GM23338 (cell line): ENCODE data around the gene OSBPL10. TPM values are rescaled to one million over a fixed set of nuclear protein-coding genes. Genes with fewer than 3 reads are reported as not detected.

Experiments used
- ATAC-seq: fragments of 200-7000 bp; cut with Tn5 transposase; 3 replicates; pipeline ENCODE4 v1.9.1; 2020
- DNase-seq: peaks from one replicate; pipeline ENCODE4 v3.0.0-alpha.2; 2015; ENCODE audit warnings: low spot score
- H2AFZ ChIP-seq: fragments of 200-600 bp; sonication (generic); 2 replicates; pipeline ENCODE4 v1.8.0; 2016; ENCODE audit warnings: antibody characterized with exemption, mild to moderate bottlenecking, moderate library complexity
- H3F3A ChIP-seq: fragments of 200-600 bp; sonication (generic); replicated peaks from 2 replicates; pipeline ENCODE4 v1.8.0; 2017; ENCODE audit warnings: antibody characterized with exemption, mixed run types, low read depth
- H3K27ac ChIP-seq: fragments of 200-600 bp; sonication (generic); 2 replicates; pipeline ENCODE4 v1.6.1; 2016; ENCODE audit warnings: low read depth
- H3K27me3 ChIP-seq: fragments of 200-600 bp; sonication (generic); 2 replicates; pipeline ENCODE4 v1.8.0; 2016; ENCODE audit warnings: mild to moderate bottlenecking, mixed run types, moderate library complexity; ENCODE audit not compliant: insufficient read depth
- H3K36me3 ChIP-seq: fragments of 200-600 bp; sonication (generic); 2 replicates; pipeline ENCODE4 v1.8.0; 2016; ENCODE audit warnings: mild to moderate bottlenecking; ENCODE audit not compliant: insufficient read depth
- H3K4me1 ChIP-seq: fragments of 200-600 bp; sonication (generic); 2 replicates; pipeline ENCODE4 v1.8.0; 2016; ENCODE audit warnings: mild to moderate bottlenecking, moderate library complexity; ENCODE audit not compliant: insufficient read depth
- H3K4me2 ChIP-seq: fragments of 200-600 bp; sonication (generic); 2 replicates; pipeline ENCODE4 v1.7.1; 2017; ENCODE audit warnings: mixed run types
- H3K4me3 ChIP-seq: fragments of 200-600 bp; sonication (generic); 2 replicates; pipeline ENCODE4 v1.6.1; 2016; ENCODE audit warnings: mixed run types
- H3K79me2 ChIP-seq: fragments of 200-600 bp; sonication (generic); replicated peaks from 2 replicates; pipeline ENCODE4 v1.8.0; 2017; ENCODE audit warnings: mild to moderate bottlenecking; ENCODE audit not compliant: insufficient read depth
- H3K9me2 ChIP-seq: fragments of 200-600 bp; sonication (generic); 2 replicates; pipeline ENCODE4 v1.8.0; 2017; ENCODE audit not compliant: insufficient read depth
- H4K20me1 ChIP-seq: fragments of 200-600 bp; sonication (generic); replicated peaks from 2 replicates; pipeline ENCODE4 v1.8.0; 2017; ENCODE audit warnings: mild to moderate bottlenecking; ENCODE audit not compliant: insufficient read depth
- H3K27ac Mint-ChIP-seq: 2 replicates; pipeline ENCODE4 v1.8.0; 2020; ENCODE audit warnings: inconsistent platforms, mild to moderate bottlenecking, moderate library complexity, mixed read lengths
- H3K27me3 Mint-ChIP-seq: 3 replicates; pipeline ENCODE4 v1.8.0; 2022; ENCODE audit warnings: low read depth, mild to moderate bottlenecking, moderate library complexity, mixed read lengths, inconsistent platforms; ENCODE audit not compliant: insufficient read depth, poor library complexity
- H3K36me3 Mint-ChIP-seq: 3 replicates; pipeline ENCODE4 v1.8.0; 2021; ENCODE audit warnings: low read depth, mild to moderate bottlenecking, inconsistent platforms, moderate library complexity, mixed read lengths
- H3K4me1 Mint-ChIP-seq: 3 replicates; pipeline ENCODE4 v1.8.0; 2020; ENCODE audit warnings: mild to moderate bottlenecking, inconsistent platforms, mixed read lengths
- H3K4me3 Mint-ChIP-seq: 3 replicates; pipeline ENCODE4 v1.8.0; 2021; ENCODE audit warnings: moderate library complexity, mild to moderate bottlenecking, inconsistent platforms, mixed read lengths
- H3K9me3 Mint-ChIP-seq: 3 replicates; pipeline ENCODE4 v1.8.0; 2020; ENCODE audit warnings: moderate library complexity, mild to moderate bottlenecking, inconsistent platforms, mixed read lengths
- CREB1 ChIP-seq: fragments of 250-450 bp; sonication (Bioruptor Pico); IDR thresholded peaks from 2 replicates; pipeline ENCODE4 v1.5.0; 2020; ENCODE audit warnings: low read depth, mild to moderate bottlenecking, moderate library complexity
- CTCF ChIP-seq, 2 experiments: fragments of 200-600 bp in 1 of 2; sonication (generic) in 1 of 2; conservative IDR thresholded peaks; 2 replicates each; pipeline versions ENCODE4 v1.5.1 to v1.6.1; 2016 to 2017; ENCODE audit warnings: antibody characterized with exemption in 2 of 2, low read depth in 2 of 2, mild to moderate bottlenecking in 2 of 2, moderate library complexity in 1 of 2
- ETS1 ChIP-seq: IDR thresholded peaks from 2 replicates; pipeline ENCODE4 v1.6.1; 2016; ENCODE audit warnings: antibody characterized with exemption
- EZH2 ChIP-seq: fragments of 200-600 bp; sonication (generic); IDR thresholded peaks from one replicate; pipeline ENCODE4 v1.8.0; 2017; ENCODE audit warnings: antibody characterized with exemption, mild to moderate bottlenecking, low read depth; ENCODE audit not compliant: unreplicated experiment
- EZH2phosphoT487 ChIP-seq: fragments of 200-600 bp; sonication (generic); IDR thresholded peaks from one replicate; pipeline ENCODE4 v1.8.1; 2018; ENCODE audit warnings: antibody characterized with exemption; ENCODE audit not compliant: unreplicated experiment
- JUNB ChIP-seq: IDR thresholded peaks from one replicate; pipeline ENCODE4 v1.6.1; 2016; ENCODE audit warnings: antibody characterized with exemption; ENCODE audit not compliant: unreplicated experiment
- NANOG ChIP-seq: IDR thresholded peaks from 2 replicates; pipeline ENCODE4 v1.6.1; 2016; ENCODE audit warnings: antibody characterized with exemption, borderline replicate concordance
- POLR2AphosphoS5 ChIP-seq: IDR thresholded peaks from 2 replicates; pipeline ENCODE4 v1.6.1; 2016; ENCODE audit warnings: antibody characterized with exemption, low read depth
- STAT1 ChIP-seq: IDR thresholded peaks from one replicate; pipeline ENCODE4 v1.6.1; 2016; ENCODE audit warnings: antibody characterized with exemption; ENCODE audit not compliant: unreplicated experiment
- ZNF114 ChIP-seq: fragments of 250-450 bp; sonication (Bioruptor Pico); IDR thresholded peaks from 2 replicates; pipeline ENCODE4 v1.5.0; 2020; ENCODE audit warnings: mild to moderate bottlenecking, moderate library complexity
- ZNF331 ChIP-seq: fragments of 250-450 bp; sonication (Bioruptor Pico); IDR thresholded peaks from 2 replicates; pipeline ENCODE4 v1.5.0; 2020; ENCODE audit warnings: low read depth, mild to moderate bottlenecking, moderate library complexity
- ZNF462 ChIP-seq: fragments of 250-450 bp; sonication (Bioruptor Pico); IDR thresholded peaks from 2 replicates; pipeline ENCODE4 v1.5.0; 2020; ENCODE audit warnings: mild to moderate bottlenecking, moderate library complexity
- polyA plus RNA-seq: library from polyadenylated mRNA; unstranded; fragments of >200 nt; fragmentation: Nextera tagmentation; extraction: Ambion mirVana; gene quantifications from 2 replicates; pipeline ENCODE4 v1.2.1, GENCODE V29; 2016
- total RNA-seq: library from RNA; depleted of rRNA; stranded (reverse); fragments of >200 nt; shearing (Covaris generic); gene quantifications from 2 replicates; pipeline ENCODE4 v1.2.3, GENCODE V29; 2014
- TF ChIP-seq, protein P1 (sequence below): IDR thresholded peaks from one replicate; pipeline ENCODE4 v1.6.1; 2018; ENCODE audit warnings: antibody characterized with exemption; ENCODE audit not compliant: unreplicated experiment

Gene OSBPL10
- total and polyA plus RNA-seq, 2 experiments from 2014 or later, result 23.8 to 149 TPM

DNA sequence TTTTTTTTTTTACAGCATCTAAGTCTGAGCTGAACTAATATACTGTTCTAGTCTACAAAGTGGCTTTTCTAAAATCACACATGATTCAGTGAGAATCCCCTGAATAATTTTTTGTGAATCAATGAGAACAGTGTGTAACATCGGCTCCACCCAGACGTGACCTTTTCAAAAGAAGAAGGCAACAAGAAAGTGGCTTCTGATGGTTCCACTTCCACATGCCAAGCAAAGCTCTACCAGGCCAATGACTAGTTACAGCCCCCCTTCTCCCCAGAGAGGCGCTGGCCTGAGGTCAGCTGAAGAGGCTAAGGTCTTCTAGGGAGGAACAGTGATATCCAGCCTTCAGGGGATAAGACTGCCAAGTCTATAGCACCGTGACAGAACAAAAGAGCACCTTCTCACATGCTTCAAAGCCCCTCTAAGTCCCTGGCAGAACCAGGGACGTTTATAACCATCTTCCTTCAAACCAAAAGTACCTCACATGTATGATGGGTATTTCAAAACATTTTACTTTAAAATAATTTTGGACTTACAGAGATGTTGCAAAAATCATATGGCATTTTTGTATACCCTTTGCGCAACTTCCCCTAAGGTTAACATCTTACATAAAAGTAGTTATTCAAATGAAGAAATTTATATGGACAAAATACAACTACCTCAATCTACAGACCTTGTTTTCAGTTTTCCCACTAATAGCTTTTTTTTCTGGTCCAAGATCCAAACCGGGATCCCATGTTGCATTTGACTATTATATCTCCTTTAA lies 177.9 kb downstream of the OSBPL10 start:
- H3K9me2 ChIP-seq, result peaks cover 6% of the 10 kb centered on the region; the same call in 1 of the 2 replicates
- H3K4me1 ChIP-seq, result peaks cover 15% of the 10 kb centered on the region
- H3K36me3 Mint-ChIP-seq, result 0 out of 3 replicates have a peak, but pooled peaks cover 3% of the 10 kb centered on the region
- no peak overlapping the region for H2AFZ ChIP-seq
- H3K4me3 ChIP-seq, result no peak overlapping the region
- H4K20me1 ChIP-seq, result peaks cover 20% of the 10 kb centered on the region
- no peaks in the 10 kb centered on the region for H3K27me3 ChIP-seq
- no peak overlapping the region for H3K4me3 Mint-ChIP-seq
- H3K36me3 ChIP-seq, result no peaks in the 10 kb centered on the region
- no peaks in the 10 kb centered on the region for H3K9me3 Mint-ChIP-seq
- H3K4me1 Mint-ChIP-seq, result peaks cover 29% of the 10 kb centered on the region
- H3K79me2 ChIP-seq, result peaks cover 92% of the 10 kb centered on the region
- TF ChIP-seq POLR2AphosphoS5, result no peak
- TF ChIP-seq, protein P1, sequence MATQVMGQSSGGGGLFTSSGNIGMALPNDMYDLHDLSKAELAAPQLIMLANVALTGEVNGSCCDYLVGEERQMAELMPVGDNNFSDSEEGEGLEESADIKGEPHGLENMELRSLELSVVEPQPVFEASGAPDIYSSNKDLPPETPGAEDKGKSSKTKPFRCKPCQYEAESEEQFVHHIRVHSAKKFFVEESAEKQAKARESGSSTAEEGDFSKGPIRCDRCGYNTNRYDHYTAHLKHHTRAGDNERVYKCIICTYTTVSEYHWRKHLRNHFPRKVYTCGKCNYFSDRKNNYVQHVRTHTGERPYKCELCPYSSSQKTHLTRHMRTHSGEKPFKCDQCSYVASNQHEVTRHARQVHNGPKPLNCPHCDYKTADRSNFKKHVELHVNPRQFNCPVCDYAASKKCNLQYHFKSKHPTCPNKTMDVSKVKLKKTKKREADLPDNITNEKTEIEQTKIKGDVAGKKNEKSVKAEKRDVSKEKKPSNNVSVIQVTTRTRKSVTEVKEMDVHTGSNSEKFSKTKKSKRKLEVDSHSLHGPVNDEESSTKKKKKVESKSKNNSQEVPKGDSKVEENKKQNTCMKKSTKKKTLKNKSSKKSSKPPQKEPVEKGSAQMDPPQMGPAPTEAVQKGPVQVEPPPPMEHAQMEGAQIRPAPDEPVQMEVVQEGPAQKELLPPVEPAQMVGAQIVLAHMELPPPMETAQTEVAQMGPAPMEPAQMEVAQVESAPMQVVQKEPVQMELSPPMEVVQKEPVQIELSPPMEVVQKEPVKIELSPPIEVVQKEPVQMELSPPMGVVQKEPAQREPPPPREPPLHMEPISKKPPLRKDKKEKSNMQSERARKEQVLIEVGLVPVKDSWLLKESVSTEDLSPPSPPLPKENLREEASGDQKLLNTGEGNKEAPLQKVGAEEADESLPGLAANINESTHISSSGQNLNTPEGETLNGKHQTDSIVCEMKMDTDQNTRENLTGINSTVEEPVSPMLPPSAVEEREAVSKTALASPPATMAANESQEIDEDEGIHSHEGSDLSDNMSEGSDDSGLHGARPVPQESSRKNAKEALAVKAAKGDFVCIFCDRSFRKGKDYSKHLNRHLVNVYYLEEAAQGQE, result no peak
- no peak for TF ChIP-seq ETS1
- TF ChIP-seq STAT1, result no peak
- TF ChIP-seq JUNB, result no peak
- no peak for TF ChIP-seq ZNF114 (CRISPR knock-in tag)
- TF ChIP-seq EZH2phosphoT487, result no peak
- no peak for TF ChIP-seq EZH2
- TF ChIP-seq CTCF (conservative IDR thresholded peaks at IDR 0.05; ENCODE audit: low read depth in 2 of 2), result no peak
- TF ChIP-seq ZNF462, result no peak
- TF ChIP-seq NANOG, result no peak
- no peak for TF ChIP-seq ZNF331 (CRISPR knock-in tag)
- TF ChIP-seq CREB1 (CRISPR knock-in tag), result no peak
- H3K27me3 Mint-ChIP-seq, result peaks cover 6% of the 10 kb centered on the region
- peak overlapping the region; percentile 71; the same call in 1 of the 2 replicates for H3K27ac ChIP-seq
- no peaks in the 10 kb centered on the region for H3F3A ChIP-seq
- DNase-seq (no peak), ATAC-seq (no peak)
- H3K4me2 ChIP-seq, result no peak overlapping the region
- 0 out of 2 replicates have a peak overlapping the region, but pooled peaks have one; percentile 44 for H3K27ac Mint-ChIP-seq
